G401 (cell line): ENCODE data around the gene ALK. TPM values are rescaled to one million over a fixed set of nuclear protein-coding genes. Genes with fewer than 3 reads are reported as not detected.

Experiments used
- DNase-seq: peaks from one replicate; pipeline ENCODE4 v3.0.0-alpha.2; 2015; ENCODE audit warnings: low spot score
- in situ Hi-C: cut with HindIII; loops from 2 replicates; pipeline ENCODE4 v1.10.0; 2016; ENCODE audit warnings: low sequenced_read_pairs, mixed read lengths
- total RNA-seq: library from RNA; depleted of rRNA; stranded (reverse); fragments of >200 nt; shearing (Covaris generic); gene quantifications from 2 replicates; pipeline ENCODE4 v1.2.3, GENCODE V29; 2014

Gene ALK
- total RNA-seq, 1 experiment from 2014 or later, result not detected

GRCh38 chr2:29807082-29807481 is 114.3 kb downstream of the ALK start:
- no peak for DNase-seq
- in situ Hi-C loops, result no loop called here

DNA sequence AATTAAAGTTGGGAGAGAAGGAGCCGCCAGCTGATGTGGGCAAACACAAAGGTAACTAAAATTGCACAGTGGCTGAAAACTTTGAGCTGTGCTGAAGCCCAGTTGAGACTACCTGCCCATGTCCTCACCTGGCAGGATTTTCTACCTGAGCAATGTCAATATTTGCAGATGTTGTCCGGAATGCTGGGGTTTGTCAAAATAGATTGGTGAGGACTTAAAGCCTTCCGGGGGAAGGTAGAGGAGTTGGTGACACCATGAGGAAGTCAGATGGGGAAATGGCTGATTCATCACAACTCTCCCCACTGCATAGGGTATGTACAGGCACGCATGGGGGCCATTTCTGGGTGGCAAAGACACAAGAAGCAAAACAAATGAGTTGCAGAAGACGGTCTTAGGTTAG is 114.9 kb downstream of the ALK start:
- DNase-seq, result no peak
- in situ Hi-C loops, result no loop called here

DNA sequence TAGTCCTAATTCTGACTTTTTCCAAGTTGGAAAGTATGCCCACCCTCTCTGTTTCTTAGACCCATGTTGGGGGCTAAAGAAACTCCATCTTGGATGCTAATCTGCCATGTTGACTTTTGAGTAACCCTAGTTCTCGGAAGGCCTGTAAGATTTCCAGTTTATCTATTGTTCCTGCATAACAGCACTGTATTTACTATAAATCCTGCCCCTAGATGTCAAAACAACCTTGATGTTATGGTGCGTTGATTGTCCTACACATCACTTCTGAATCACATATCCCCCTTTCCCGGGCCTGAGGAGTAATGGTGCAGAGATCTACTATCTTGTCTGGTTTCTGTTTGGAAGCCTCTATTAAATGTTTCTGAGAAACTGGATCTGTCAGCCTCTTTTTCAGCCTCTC is 116.7 kb downstream of the ALK start:
- DNase-seq, result no peak
- in situ Hi-C loops, result no loop called here

- in situ Hi-C loops, result no loop called here
- DNase-seq, result no peak
Measured at GRCh38 chr2:29803537-29803936, 117.8 kb downstream of the ALK start.

DNA sequence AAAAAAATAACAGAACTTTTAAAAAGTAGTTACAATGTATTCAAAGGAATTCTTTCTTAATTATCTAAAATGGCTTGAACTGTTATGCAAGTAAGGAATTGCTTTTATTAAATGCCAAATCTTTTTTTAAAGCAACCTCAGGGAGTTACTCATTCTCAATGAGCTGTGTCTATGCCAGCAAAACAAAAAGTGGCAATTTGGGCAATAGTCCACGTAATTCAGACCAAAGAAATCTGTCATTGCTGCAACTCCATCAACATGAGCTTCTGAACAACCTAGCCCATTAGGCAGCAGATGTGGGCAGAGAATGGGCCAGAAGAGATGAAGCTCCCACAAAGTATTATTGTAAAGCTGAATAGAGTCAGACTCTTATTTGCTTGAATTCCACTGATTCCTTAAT is 118.4 kb downstream of the ALK start:
- DNase-seq, result no peak
- in situ Hi-C loops, result no loop called here

DNA sequence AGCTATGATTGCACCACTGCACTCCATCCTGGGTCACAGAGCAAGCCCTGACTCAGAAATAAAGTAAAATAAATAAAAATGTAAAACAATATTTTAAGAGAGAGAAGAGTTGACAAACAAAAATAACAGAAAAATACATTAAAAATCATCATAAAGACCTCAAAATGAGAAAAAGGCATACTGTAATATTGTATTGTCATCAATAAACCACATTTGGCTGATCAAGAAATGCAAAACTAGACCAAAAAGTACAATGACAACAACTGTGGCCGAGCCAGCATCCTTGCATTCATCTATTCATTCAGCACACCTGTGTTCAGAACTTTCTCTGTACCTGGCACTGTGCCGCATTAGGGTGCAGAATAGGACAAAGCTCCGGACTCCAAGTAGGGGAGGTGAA is 121.8 kb downstream of the ALK start:
- in situ Hi-C loops, result no loop called here
- no peak for DNase-seq

- DNase-seq, result no peak
- in situ Hi-C loops, result no loop called here
Measured at GRCh38 chr2:29797916-29798315, 123.5 kb downstream of the ALK start.

GRCh38 chr2:29796446-29796845 is 124.9 kb downstream of the ALK start:
- in situ Hi-C loops, result no loop called here
- DNase-seq, result no peak

DNA sequence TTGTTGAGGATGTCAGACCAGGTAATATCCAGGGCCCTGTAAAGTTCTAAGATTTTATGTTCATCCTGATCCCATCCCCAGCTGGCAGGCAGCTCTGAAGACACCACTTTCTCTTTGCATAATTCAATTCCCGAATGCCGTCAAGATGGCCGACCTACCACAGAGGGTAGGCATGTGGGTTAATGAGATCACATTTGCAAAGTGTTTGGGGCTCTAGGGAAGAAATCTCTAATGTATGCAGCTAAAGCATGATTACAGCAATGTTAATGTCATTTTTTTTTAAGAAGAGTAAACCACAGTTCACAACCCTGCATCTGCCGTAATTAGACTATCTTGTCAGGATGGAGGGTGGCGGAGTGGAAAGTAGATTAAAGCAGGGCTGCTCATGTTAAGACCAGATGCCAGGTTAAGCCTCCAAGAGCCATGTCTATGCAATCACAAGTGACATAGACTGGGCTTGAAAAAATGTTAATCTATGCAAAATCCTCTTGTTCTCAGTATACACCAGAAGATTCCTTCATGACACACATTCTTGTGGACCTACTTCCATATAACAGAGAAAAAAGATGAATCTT is 131.4 kb downstream of the ALK start:
- in situ Hi-C loops, result no loop called here
- no peak for DNase-seq

- DNase-seq, result no peak
- in situ Hi-C loops, result no loop called here
Measured at GRCh38 chr2:29787473-29788465, 133.6 kb downstream of the ALK start.

DNA sequence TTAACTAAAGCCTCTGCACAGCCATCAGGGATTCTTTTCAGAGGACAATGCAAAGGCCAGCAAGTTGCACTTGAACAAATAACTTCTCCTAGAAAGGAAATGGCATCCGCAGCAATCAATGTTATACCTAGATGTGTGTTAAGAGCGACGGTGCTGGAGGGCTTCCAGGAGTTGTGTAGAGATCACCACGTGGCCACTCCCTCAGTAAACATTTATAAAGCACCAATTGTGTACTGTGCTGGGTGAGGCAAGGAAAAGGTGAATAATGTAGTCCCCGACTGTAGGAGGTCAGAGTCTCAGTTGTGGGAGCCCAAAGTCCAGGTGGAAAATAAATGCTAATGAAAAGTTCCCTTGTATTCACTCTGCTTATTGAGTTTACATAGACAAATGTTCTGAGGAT is 135.0 kb downstream of the ALK start:
- in situ Hi-C loops, result no loop called here
- DNase-seq, result no peak

DNA sequence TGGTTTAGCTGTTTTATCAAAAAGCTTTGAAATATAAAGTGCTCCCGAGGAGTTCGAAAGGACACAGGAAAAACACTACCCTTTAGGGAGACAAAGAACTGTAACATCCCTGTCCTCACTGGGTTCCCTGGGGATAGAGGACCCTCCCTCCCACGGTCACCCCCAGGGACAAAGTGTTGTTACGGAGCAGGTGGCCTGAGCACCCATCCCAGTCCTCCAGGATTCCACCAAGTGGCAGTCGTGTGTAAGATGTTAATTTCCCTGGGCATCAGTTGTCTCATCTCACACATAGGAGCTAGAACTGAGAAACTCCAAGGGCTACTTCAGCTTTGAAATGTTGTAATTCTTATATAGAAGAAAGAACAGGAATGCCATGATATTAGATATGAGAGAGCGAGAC is 137.7 kb downstream of the ALK start:
- DNase-seq, result no peak
- in situ Hi-C loops, result no loop called here

GRCh38 chr2:29782549-29783458 is 138.6 kb downstream of the ALK start:
- in situ Hi-C loops, result no loop called here

DNA sequence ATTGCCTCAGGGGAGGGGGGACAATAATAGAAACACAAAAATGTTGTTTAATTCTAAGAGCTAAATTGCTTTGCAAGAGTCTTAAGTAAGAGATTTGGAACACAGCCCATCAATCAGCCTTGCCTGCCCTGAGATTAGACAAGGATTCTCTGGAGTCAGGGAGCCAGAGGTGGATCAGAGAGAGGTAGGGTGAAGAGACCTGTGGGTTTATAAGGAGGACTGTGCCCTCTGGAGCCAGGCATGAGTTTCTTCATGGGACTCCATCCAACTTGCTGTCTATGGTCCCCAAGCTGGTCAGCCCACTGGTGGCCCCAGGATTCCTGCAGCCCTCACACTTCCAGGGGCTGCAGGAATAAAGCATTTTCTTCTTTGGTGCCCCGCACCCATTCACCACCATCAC is 139.3 kb downstream of the ALK start:
- no peak for DNase-seq
- in situ Hi-C loops, result no loop called here

More at GRCh38 chr2:29782549-29783458, 138.6 kb downstream of the ALK start:
- no peak for DNase-seq

DNA sequence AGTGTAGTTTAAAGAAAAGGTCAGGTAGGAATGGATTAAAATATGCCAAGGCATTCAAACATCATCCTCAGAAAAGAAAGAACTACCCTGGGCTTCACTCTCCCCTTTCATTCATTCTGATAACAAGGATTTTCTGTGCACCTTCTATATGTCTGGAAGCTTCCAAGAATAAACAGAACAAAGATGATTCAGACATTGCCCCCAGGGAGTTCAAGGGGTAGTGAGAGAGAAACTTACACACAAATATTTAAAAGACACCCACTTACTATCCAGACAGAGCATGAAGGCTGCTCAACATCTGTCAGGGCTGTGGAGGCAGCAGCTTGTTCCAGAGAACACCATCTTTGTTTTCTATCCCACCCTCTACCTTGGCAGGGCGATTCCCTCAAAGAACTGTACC is 140.5 kb downstream of the ALK start:
- DNase-seq, result no peak
- in situ Hi-C loops, result no loop called here

GRCh38 chr2:29777161-29777560 is 144.2 kb downstream of the ALK start:
- DNase-seq, result no peak
- in situ Hi-C loops, result no loop called here

- in situ Hi-C loops, result no loop called here
- DNase-seq, result no peak
Measured at GRCh38 chr2:29776406-29776805, 145.0 kb downstream of the ALK start.

- no peak for DNase-seq
- in situ Hi-C loops, result no loop called here
Measured at GRCh38 chr2:29775937-29776336, 145.4 kb downstream of the ALK start.

DNA sequence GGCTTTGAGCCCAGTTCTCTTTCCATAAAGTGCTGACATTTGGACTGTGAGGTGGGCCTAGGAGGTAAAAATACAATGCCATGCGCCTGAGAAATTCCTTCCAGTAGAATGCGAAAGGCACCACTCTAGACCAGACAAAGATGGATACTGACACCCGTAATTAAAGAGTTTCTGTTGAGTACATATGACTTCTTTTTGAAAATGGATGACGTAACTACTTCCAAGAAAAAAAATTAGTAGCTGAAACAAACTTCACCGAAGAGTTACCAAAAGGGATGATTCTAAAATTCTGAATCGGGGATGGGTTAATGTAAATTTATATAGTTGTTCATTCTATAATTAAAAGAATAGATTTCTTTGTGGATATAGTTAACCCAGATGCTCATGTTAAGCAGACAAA is 146.8 kb downstream of the ALK start:
- DNase-seq, result no peak
- in situ Hi-C loops, result no loop called here

DNA sequence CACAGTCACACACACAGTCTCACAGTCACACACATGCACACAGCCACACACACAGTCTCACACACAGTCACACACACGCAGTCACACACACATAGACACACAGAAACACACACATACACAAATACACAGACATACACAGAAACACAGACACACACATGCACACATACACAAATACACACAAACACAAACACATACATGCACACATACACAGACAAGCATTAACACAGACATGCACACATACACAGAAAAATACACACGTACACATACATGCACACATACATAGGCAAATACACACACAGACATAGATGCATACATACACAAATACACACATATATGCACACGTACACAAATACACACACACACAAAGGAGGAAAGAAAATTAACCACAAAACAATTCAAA is 150.5 kb downstream of the ALK start:
- no peak for DNase-seq
- in situ Hi-C loops, result no loop called here
